T-cell (primary cell): ENCODE results near the gene REEP3. TPM values are rescaled to one million over a fixed set of nuclear protein-coding genes. Genes with fewer than 3 reads are reported as not detected.

Experiments used
- ATAC-seq, 4 experiments: fragments of 200-7000 bp in 3 of 4; fragments of 150-1000 bp in 1 of 4; cut with Tn5 transposase; replicated peaks in 1 of 4; 1 replicate in 3 of 4; 2 replicates in 1 of 4; pipeline ENCODE4 v1.10.0; 2021; ENCODE audit warnings: moderate library complexity in 3 of 4, mild to moderate bottlenecking in 2 of 4, moderate number of reproducible peaks in 1 of 4
- CTCF ChIA-PET, 2 donors: fragments of 300-600 bp; sonication (Branson Sonifier 250); formaldehyde crosslinking; loops; one replicate each; lab custom pipeline; 2022; ENCODE audit warnings: antibody characterized with exemption in 2 of 2; lab: Charles Lee
- POLR2A ChIA-PET, 2 donors: fragments of 300-600 bp; sonication (Branson Sonifier 250); formaldehyde crosslinking; loops; one replicate each; lab custom pipeline; 2022; ENCODE audit warnings: antibody characterized with exemption in 2 of 2; lab: Charles Lee
- DNase-seq, 35 experiments: peaks; one replicate each; pipeline versions ENCODE4 v3.0.0 to v3.0.0-alpha.2; 2013 to 2023
- H3K27ac ChIP-seq: one replicate; pipeline ENCODE4 v1.5.1; 2013; ENCODE audit warnings: low read length
- H3K27me3 ChIP-seq, 2 experiments: replicated peaks in 1 of 2; 1 replicate in 1 of 2; 2 replicates in 1 of 2; pipeline versions ENCODE4 v1.6.1 to v1.7.0; 2013; ENCODE audit warnings: low read length in 1 of 2, mixed read lengths in 1 of 2; ENCODE audit not compliant: control insufficient read depth in 2 of 2, insufficient read depth in 2 of 2; ENCODE audit errors: extremely low read depth in 1 of 2
- H3K36me3 ChIP-seq, 2 donors: 1 replicate in 1 of 2; 2 replicates in 1 of 2; pipeline versions ENCODE4 v1.6.1 to v1.7.0; 2013; ENCODE audit warnings: low read length in 1 of 2; ENCODE audit not compliant: control insufficient read depth in 2 of 2, insufficient read depth in 1 of 2; ENCODE audit errors: extremely low read depth in 1 of 2
- H3K4me1 ChIP-seq, 2 experiments: 1 replicate in 1 of 2; 2 replicates in 1 of 2; pipeline versions ENCODE4 v1.6.1 to v1.7.0; 2013; ENCODE audit warnings: low read length in 2 of 2, mixed read lengths in 1 of 2; ENCODE audit not compliant: insufficient read depth in 2 of 2, control insufficient read depth in 1 of 2; ENCODE audit errors: extremely low read depth in 1 of 2
- H3K4me3 ChIP-seq, 2 donors: 1 replicate in 1 of 2; 2 replicates in 1 of 2; pipeline versions ENCODE4 v1.5.1 to v1.7.0; 2013; ENCODE audit warnings: mild to moderate bottlenecking in 2 of 2, low read length in 1 of 2, moderate library complexity in 1 of 2; ENCODE audit not compliant: control insufficient read depth in 1 of 2; ENCODE audit errors: extremely low read depth in 1 of 2
- H3K9me3 ChIP-seq: 2 replicates; pipeline ENCODE4 v1.7.0; 2013
- H3K27ac Mint-ChIP-seq, 2 donors: one replicate each; pipeline ENCODE4 v1.8.0; 2020 to 2021; ENCODE audit warnings: mild to moderate bottlenecking in 2 of 2, mixed read lengths in 2 of 2
- H3K27me3 Mint-ChIP-seq, 2 donors: one replicate each; pipeline ENCODE4 v1.8.0; 2021 to 2022; ENCODE audit warnings: mixed read lengths in 2 of 2
- H3K36me3 Mint-ChIP-seq: one replicate; pipeline ENCODE4 v1.8.0; 2021; ENCODE audit warnings: mixed read lengths
- H3K4me1 Mint-ChIP-seq, 3 donors: one replicate each; pipeline ENCODE4 v1.8.0; 2020 to 2022; ENCODE audit warnings: mixed read lengths in 3 of 3, mild to moderate bottlenecking in 1 of 3
- H3K4me3 Mint-ChIP-seq, 3 donors: one replicate each; pipeline ENCODE4 v1.8.0; 2020 to 2022; ENCODE audit warnings: mild to moderate bottlenecking in 3 of 3, mixed read lengths in 3 of 3, moderate library complexity in 3 of 3
- H3K9me3 Mint-ChIP-seq, 3 donors: one replicate each; pipeline ENCODE4 v1.8.0; 2020 to 2022; ENCODE audit warnings: mixed read lengths in 3 of 3
- WGBS: methylation state at CpG from one replicate; pipeline ENCODE4 v1.1.5; 2013; ENCODE audit warnings: missing lambda C conversion rate; ENCODE audit not compliant: insufficient coverage; 5-methylcytosine and 5-hydroxymethylcytosine counted together
- total RNA-seq, 35 experiments: library from RNA in 6 of 35; stranded (reverse) in 6 of 35; fragments of 120-200 nt in 1 of 35; gene quantifications; one replicate each; pipeline versions ENCODE4 v1.2.1 to v1.2.4 and lab custom pipeline; 2013 to 2026

Gene REEP3
- total RNA-seq, 5 donors from 2014 or later (not counting 1 experiment from before 2014, with no cell fraction given), result 7.9 to 16.2 (median 9.9) TPM

DNA sequence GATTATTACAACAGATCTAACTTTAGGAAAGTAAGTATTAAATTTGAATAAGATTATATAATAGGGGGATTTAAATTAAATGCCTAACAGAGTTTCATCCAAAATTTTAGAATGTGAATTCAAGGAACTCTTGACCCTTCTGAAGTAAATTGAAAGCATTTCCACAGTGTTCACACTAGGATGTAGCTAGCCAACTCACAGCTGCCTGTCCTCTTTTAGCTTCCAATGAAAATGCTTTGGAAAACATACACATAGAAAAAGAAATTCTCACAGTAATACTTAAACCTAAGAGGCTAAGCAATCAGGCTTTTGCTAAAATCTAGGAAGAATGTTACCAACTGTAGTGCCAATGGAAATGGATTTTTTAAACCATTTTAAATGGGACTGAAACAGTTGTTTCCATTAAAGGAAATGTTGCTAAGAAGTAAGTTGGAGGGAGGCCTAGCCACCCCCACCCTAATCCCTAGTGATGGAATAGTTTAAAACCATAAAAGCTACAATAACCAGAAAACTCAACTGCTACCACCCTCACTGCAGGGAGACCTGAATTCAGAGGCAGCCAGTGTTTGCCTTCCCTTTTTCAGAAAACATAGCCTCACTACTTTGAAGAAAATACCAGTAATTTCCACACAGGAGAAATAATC lies 58.3 kb downstream of the REEP3 start:
- Histone ChIP-seq H3K4me1 (no peaks in the 10 kb centered on the region), H3K36me3 (peaks cover 0 to 5% of the 10 kb centered on the region in 2 donors), H3K9me3 (no peaks in the 10 kb centered on the region), H3K27me3 (no peaks in the 10 kb centered on the region), H3K27ac (no peak overlapping the region), H3K4me3 (no peak overlapping the region)
- Mint-ChIP-seq H3K36me3 (peaks cover 19% of the 10 kb centered on the region), H3K27me3 (no peaks in the 10 kb centered on the region), H3K4me1 (peaks cover 3 to 19% (median 7%) of the 10 kb centered on the region in 3 donors), H3K9me3 (no peaks in the 10 kb centered on the region), H3K4me3 (no peak overlapping the region), H3K27ac (no peak overlapping the region)
- DNase-seq, result no peak
- POLR2A ChIA-PET, result interaction anchor here in 1 of 2 donors (0.5 to 0.7 kb wide), 2 partner anchors 76 to 368 kb away, joined by 3 to 6 read pairs; no protein-coding TSS in a partner anchor
- no peak for ATAC-seq
- CTCF ChIA-PET, result interaction anchor here (0.5 to 1.2 kb wide), 3 partner anchors 141 to 413 kb away, joined by 3 to 4 read pairs (median 3); no protein-coding TSS in a partner anchor

- H3K27ac Mint-ChIP-seq, result no peak overlapping the region
- H3K4me1 ChIP-seq, result no peaks in the 10 kb centered on the region
- no peak for ATAC-seq
Measured at GRCh38 chr10:63582690-63583089, 61.5 kb downstream of the REEP3 start.

DNA sequence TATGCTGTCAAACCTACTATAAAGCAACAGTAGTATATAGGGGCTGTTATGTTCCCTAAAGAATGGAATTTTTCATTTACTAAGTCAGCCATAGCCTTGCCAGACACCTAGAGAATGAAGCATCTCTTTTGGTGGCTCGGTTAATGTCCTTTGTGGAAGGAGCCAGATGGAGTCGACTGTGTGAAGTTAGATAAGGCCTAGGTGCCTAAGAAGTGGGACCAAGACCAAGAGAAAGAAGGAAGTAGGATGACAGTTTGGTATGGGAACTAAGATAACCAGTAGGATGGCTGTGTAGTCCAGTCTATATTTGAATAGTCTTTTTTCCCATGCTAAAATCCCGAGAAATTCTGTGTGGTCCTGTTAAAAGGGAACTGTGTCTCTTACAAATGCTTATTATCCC lies 62.2 kb downstream of the REEP3 start:
- ATAC-seq (no peak), DNase-seq (no peak)
- Mint-ChIP-seq H3K9me3 (no peaks in the 10 kb centered on the region), H3K4me1 (peaks cover 0 to 7% (median 0%) of the 10 kb centered on the region in 3 donors), H3K27me3 (no peaks in the 10 kb centered on the region), H3K36me3 (peaks cover 3% of the 10 kb centered on the region), H3K27ac (no peak overlapping the region), H3K4me3 (no peak overlapping the region)
- CTCF ChIA-PET, result no interaction called here
- H3K36me3 ChIP-seq, result no peaks in the 10 kb centered on the region
- H3K4me1 ChIP-seq, result no peaks in the 10 kb centered on the region
- no peak overlapping the region for H3K4me3 ChIP-seq
- no peaks in the 10 kb centered on the region for H3K27me3 ChIP-seq
- no peaks in the 10 kb centered on the region for H3K9me3 ChIP-seq
- 90% methylated on average over 2 of the region's 3 CpGs for WGBS
- POLR2A ChIA-PET, result no interaction called here
- no peak overlapping the region for H3K27ac ChIP-seq

More at GRCh38 chr10:63582690-63583089, 61.5 kb downstream of the REEP3 start:
- H3K27ac ChIP-seq, result no peak overlapping the region
- ChIA-PET POLR2A (no interaction called here), CTCF (no interaction called here)
- no peaks in the 10 kb centered on the region for H3K36me3 ChIP-seq
- H3K27me3 ChIP-seq, result no peaks in the 10 kb centered on the region
- no peaks in the 10 kb centered on the region for H3K9me3 ChIP-seq
- H3K4me3 Mint-ChIP-seq, result no peak overlapping the region
- H3K4me3 ChIP-seq, result no peak overlapping the region
- no peak for DNase-seq
- peaks cover 5% of the 10 kb centered on the region for H3K36me3 Mint-ChIP-seq
- H3K27me3 Mint-ChIP-seq, result no peaks in the 10 kb centered on the region
- peaks cover 0 to 7% (median 1%) of the 10 kb centered on the region in 3 donors for H3K4me1 Mint-ChIP-seq
- WGBS, result 100% methylated on average over 2 of the region's 8 CpGs
- H3K9me3 Mint-ChIP-seq, result no peaks in the 10 kb centered on the region

- Mint-ChIP-seq H3K27ac (no peak overlapping the region), H3K9me3 (no peaks in the 10 kb centered on the region), H3K4me1 (peaks cover 0 to 7% (median 0%) of the 10 kb centered on the region in 3 donors), H3K36me3 (peaks cover 4% of the 10 kb centered on the region), H3K27me3 (no peaks in the 10 kb centered on the region), H3K4me3 (no peak overlapping the region)
- ChIA-PET POLR2A (interaction anchor here in 1 of 2 donors (0.7 kb wide), 1 partner anchor 59 kb away, joined by 9 read pairs; no protein-coding TSS in a partner anchor), CTCF (interaction anchor here (0.6 to 0.7 kb wide), 3 partner anchors 75 to 555 kb away, joined by 3 to 6 read pairs (median 4); no protein-coding TSS in a partner anchor)
- H3K4me3 ChIP-seq, result no peak overlapping the region
- H3K27me3 ChIP-seq, result no peaks in the 10 kb centered on the region
- H3K4me1 ChIP-seq, result no peaks in the 10 kb centered on the region
- ATAC-seq, result no peak
- H3K36me3 ChIP-seq, result no peaks in the 10 kb centered on the region
- H3K9me3 ChIP-seq, result no peaks in the 10 kb centered on the region
- H3K27ac ChIP-seq, result no peak overlapping the region
- DNase-seq, result no peak
- no CpG with 5 or more reads among the region's 5 CpGs for WGBS
Measured at GRCh38 chr10:63583909-63584724, 62.9 kb downstream of the REEP3 start.

- Histone ChIP-seq H3K36me3 (no peaks in the 10 kb centered on the region), H3K9me3 (no peaks in the 10 kb centered on the region), H3K4me3 (no peak overlapping the region), H3K27me3 (no peaks in the 10 kb centered on the region), H3K27ac (no peak overlapping the region), H3K4me1 (no peaks in the 10 kb centered on the region)
- POLR2A ChIA-PET, result interaction anchor here in 1 of 2 donors (0.7 kb wide), 1 partner anchor 59 kb away, joined by 9 read pairs; no protein-coding TSS in a partner anchor
- Mint-ChIP-seq H3K4me1 (peaks cover 3 to 7% (median 4%) of the 10 kb centered on the region in 3 donors), H3K36me3 (peaks cover 8% of the 10 kb centered on the region), H3K9me3 (no peaks in the 10 kb centered on the region), H3K27me3 (no peaks in the 10 kb centered on the region), H3K4me3 (no peak overlapping the region), H3K27ac (no peak overlapping the region)
- DNase-seq (no peak), ATAC-seq (no peak)
- CTCF ChIA-PET, result interaction anchor here in 1 of 2 donors (0.7 kb wide), 2 partner anchors 75 to 555 kb away, joined by 4 to 6 read pairs; no protein-coding TSS in a partner anchor
Measured at GRCh38 chr10:63584725-63585035, 63.5 kb downstream of the REEP3 start.

- Mint-ChIP-seq H3K9me3 (no peaks in the 10 kb centered on the region), H3K27me3 (no peaks in the 10 kb centered on the region), H3K4me1 (peaks cover 3 to 7% (median 4%) of the 10 kb centered on the region in 3 donors), H3K36me3 (peaks cover 8% of the 10 kb centered on the region), H3K4me3 (no peak overlapping the region), H3K27ac (no peak overlapping the region)
- H3K27me3 ChIP-seq, result no peaks in the 10 kb centered on the region
- H3K4me1 ChIP-seq, result no peaks in the 10 kb centered on the region
- DNase-seq (no peak), ATAC-seq (no peak)
- CTCF ChIA-PET, result interaction anchor here in 1 of 2 donors (0.7 kb wide), 2 partner anchors 76 to 556 kb away, joined by 4 to 6 read pairs; no protein-coding TSS in a partner anchor
- no peak overlapping the region for H3K27ac ChIP-seq
- H3K36me3 ChIP-seq, result no peaks in the 10 kb centered on the region
- no peaks in the 10 kb centered on the region for H3K9me3 ChIP-seq
- no CpG with 5 or more reads among the region's 1 CpG for WGBS
- POLR2A ChIA-PET, result no interaction called here
- H3K4me3 ChIP-seq, result no peak overlapping the region
Measured at GRCh38 chr10:63585041-63585440, 63.8 kb downstream of the REEP3 start.
